Kasumi-1 (cell line): ENCODE measurements around the gene PUM2.
A peak's percentile ranks its signal among the peaks of the same experiment; 100 is the strongest.
"Not testable (repeated sequence)": the region's sequence is repeated elsewhere in the genome, so short reads cannot be mapped to it uniquely, and the experiment has no call there.

ENCODE experiments used
- DNase-seq, 2 experiments: peaks; one replicate each; lab custom pipeline; 2025; lab: John Stamatoyannopoulos, UW

PUM2 gene

DNA sequence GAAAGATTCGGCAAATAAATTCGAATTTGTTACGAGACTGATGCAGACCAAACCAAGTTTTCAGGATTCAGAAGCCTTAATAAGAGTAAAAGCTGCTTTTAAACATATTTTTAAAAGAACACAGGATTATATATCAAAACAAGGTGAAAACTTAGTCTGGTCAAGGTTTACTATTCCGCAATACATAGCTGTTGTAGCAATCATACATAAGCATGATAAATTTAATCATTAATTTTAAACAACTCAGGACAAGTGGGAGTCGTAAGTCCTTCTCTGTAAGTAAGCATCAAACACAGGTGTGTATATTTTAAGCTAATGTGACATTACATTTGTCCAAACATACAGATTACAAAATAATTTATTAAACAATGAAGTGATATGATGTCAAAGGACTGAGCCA lies 57.7 kb downstream of the PUM2 start:
- no peak for DNase-seq

DNA sequence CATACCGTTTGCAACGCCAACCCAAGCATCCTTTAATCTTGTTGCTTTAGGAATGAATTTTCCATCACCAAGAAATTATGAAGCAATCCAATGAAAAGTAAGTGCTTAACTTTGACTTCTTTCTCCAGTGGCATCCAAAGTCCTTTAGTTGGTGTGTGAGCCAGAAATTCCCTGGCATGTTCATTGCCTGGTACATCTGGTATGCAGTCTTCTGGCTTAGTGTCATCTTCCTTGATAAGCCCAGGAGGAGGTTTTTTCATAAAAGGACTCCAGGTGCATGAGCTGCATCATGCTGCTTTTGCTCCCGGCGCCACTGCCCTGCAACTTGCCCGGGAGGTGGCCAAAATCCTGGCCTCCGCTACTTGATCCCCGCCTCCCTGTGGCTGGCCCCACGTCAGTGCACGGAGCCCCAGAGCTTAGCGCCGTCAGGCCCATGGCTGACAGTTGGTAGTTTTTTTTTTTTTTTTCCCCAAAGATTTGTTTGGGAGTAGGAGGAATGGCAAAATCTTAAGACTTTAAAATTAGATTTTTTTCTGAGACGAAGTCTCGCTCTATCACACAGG lies 58.7 kb downstream of the PUM2 start:
- no peak for DNase-seq

DNA sequence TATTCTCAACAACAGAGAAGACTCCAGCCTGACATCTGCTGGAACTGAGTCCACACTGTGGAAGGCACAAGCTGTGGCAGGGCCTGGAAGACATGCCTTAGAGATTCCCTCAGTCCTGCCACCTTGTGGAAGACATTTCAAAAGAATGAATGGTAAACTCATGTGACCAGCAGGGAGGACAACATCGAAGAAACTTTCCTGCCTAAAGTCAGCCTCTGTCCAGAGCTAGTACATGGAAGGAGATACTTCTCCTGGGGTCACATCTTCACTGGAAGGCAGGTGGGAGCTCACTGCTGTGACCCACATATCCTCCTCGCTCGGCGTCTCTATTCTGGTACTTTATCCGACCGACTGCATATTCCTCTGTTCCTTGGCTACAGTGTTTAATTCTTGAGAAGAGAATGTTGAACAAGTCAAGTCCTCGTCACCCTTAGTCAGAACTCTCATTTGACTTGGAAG lies 59.5 kb downstream of the PUM2 start:
- DNase-seq = peak; percentile 81 to 87

DNA sequence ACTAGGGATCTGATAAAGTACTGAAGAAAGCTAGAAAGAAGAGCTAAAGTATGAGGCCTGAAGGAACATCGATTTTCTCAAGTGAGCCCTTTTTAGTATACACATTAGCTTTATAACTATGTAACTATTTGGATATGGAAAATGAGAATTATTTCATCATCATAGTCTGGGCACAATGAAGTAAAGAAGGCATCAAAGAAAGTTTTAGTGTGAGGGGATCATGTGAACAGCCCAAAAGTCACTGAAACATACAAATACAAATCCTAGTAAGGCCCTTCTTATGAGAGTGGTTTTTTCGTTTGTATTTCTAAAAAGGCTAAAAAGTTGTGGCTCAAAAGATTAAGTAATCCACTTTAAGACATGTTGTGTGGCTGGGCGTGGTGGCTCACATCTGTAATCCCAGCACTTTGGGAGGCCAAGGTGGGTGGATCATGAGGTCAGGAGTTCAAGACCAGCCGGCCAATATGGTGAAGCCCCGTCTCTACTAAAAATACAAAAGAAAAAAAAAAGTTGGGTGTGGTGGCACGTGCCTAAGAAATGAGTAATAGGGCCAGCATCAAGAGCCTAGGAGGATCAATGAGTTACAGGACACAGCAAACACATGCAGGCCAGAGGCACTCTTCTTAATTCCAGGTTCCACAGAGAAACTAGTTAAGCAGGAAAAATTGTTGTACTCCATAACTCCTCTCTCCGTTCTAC lies 61.9 kb downstream of the PUM2 start:
- no peak for DNase-seq

DNA sequence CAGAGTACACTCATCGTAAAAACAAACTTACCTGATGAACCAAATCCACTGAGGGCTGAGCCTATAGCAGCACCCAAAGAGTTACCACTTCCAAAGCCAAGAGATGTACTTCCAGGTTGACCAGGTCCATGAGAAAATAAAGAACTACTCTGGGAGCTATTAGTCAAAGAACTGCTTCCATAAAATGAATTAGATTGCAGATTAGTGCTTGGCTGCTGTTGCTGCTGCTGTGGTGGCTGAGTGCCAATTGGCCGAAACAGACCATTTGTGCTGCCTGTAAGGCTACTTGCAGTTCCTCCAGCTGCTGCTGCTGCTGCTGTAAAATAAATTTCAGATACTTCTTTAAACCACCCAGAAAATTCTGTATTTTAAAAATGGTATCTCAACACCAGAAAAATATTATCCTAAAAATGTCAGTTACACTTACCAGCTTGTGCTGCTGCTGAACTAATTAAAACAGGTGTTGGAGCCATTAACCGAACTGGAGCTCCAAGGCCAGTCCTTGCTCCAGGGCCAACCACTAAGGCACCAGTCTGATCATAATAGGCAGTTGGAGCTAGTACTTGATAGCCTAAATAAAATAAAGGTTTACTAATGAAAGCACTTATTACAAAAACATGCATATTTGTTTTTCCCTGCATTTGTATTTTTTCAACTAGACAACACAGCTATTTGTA lies 67.6 kb downstream of the PUM2 start:
- DNase-seq = no peak

DNA sequence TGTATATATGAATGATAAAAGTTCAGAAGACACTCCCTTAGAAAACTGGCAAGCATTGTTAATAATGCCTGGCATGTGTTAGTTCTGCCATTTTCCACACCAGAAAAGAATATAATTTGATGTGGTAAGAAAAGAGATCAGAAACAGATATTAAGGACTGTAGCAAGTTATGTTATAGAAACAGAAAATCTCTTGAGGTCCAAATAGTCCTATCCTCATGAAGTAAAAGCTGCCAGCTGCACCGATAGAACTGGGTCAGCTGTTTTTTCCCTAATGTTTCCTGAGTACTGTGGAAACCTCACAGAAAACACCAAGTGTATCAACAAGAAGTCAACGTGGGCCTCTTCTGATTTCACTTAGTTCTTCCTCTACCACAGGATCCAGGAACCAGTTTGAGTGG lies 68.8 kb downstream of the PUM2 start:
- DNase-seq = no peak

DNA sequence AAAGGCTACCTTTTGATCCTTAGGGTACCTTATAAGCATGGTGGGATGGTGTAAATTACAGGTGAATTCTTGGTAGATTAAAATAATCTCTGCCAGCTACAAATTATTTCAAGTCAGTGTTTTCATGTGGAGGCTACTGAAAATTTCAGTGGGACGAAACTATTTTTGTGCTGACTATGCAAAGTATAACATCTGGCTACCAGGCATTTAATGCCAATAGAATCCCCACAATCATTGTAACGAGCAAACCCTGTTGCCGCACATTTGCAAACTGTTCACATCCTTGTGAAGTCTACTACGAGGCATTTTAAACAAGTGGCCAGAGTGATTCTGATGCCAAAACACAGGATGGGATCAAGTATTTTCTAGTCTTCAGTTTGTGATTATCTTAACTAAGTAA lies 77.6 kb downstream of the PUM2 start:
- DNase-seq = no peak

DNA sequence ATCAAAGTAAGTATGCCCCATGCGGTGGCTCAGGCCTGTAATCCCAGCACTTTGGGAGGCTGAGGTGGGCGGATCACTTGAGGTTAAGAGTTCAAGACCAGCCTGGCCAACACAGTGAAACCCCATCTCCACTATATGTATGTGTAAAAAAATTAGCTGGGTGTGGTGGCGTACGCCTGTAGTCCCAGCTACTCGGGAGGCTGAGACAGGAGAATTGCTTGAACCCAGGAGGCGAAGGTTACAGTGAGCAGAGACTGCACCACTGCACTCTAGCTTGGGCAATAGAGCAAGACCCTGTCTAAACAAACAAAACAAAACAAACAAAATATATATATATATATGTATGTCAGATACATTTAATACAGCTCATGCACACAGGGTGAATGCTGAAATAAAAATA lies 82.3 kb downstream of the PUM2 start:
- DNase-seq = not testable (repeated sequence)

DNA sequence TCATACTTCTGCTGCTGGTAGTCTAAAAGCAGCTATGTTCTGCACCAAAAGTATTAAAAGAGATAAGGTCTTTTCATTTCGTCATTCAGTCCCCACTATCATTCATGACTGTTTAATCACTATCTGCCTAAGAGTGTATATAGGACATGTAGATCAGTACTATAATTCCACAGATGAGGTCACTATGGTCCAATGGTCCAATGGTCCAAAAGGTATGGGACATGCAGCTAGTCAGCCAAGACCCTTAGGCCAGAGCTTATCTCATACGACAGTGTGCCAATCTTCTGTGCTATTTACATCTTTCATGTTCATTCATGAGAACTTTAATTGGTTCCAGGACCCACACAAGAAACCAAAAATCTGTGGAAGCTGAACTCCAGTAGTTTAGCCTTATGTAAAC lies 83.1 kb downstream of the PUM2 start:
- DNase-seq = no peak

DNA sequence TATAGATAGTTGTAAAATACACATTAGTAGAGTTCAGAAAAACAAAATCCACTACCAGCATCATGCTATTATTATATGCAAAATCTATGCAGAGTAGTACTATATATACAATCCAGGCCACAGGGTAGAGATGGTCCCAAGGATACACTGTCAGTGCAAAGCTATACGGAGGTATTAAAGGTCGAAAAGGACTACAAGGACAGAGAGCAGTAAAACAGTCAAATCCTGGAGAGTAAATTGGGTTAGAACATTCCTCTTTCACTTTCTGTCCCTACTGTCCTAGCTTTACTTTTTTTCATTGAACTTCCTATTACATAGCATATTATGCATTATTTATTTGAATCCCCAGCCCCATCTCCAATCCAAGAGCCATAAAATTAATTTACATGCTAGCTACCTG lies 86.0 kb downstream of the PUM2 start:
- no peak for DNase-seq

DNA sequence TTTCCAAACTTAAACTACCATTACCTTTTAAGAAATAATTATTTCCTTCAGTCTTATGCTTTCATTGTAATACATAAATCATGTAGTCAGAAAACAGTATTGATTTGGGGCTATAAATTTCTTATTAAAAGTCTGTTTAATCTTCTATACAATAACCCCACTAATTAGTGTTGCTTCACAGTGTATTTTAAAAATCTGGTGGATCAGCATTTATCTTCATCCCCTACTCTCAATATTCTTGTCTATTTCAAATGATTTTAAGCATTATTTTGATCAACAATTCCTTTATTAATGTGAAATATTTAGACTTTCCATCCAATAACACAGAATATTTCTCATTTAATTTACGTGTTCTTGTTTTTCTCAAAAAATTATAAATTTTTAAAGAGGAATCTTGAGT lies 93.2 kb downstream of the PUM2 start:
- no peak for DNase-seq

DNA sequence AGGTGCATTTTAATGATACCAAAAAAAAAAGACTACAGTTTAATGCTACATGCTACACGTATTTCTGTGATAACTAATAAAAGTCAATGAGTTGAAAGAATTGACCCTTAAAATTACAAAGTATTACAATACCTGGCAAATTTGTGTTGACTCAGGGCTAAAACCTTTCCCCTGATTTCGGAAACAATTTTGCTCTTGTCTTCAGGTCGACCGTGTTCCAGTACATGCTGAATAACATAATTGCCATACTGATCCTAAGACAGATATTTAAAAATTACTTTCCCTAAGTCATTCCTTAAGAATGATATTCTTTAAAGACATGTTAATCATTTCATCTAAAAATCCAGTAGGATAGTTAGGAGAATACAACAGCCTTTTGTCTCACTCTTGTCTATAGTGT lies 95.9 kb downstream of the PUM2 start:
- no peak for DNase-seq

DNA sequence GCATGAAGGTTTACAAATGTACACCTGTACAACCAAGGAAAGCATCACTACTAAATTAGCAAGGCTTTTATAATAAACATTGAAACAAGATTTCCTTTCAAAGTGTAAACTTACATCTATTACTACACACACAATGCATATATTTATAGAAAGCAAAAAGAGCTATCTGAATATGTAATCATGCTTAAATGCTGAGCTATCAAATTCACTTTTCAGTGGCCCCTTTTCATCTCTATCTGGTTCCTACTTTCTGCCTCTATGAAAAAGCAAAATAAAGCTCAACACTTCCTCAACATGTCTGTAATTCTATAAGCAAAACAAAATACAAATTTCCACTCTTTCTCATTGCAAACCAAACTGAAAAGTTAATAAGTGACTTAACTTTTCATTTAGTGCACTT lies 100.2 kb downstream of the PUM2 start:
- no peak for DNase-seq

DNA sequence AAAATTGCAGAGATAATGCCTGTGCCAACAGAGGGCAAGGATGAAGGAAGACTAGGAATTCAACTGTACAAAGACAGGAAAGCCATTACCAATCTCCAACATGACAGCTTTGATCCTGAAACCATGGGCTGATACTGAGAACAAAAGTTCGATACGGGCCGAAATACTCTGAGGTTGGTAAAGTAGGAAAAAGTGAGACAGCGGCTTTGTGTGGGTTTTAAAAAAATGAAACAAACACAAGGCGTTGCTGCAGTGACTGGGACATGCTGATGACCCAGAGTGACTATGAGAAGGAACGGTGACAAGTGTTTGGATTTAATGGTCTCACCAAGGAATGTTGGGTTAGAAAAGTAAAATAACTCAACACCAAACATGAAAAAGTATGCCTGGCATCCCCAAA lies 101.5 kb downstream of the PUM2 start:
- no peak for DNase-seq

DNA sequence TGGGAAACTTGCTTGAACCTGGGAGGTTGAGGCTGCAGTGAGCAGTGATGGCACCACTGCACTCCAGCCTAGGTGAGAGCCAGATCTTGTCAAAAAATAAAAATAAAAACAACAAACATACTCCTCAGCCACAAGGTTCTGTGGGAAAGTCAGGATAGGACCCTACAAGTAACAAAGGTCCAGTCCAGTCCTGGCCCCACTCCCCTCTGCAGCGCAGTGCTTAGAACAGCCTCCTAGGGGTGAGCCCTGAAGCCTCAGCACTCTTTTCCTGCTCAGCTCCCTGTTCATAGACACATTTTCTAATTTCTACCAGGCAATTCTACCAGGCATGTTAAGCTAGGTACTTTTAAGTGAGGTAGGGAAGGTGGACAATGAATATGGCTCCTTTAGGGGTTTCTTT lies 103.6 kb downstream of the PUM2 start:
- no peak for DNase-seq

DNA sequence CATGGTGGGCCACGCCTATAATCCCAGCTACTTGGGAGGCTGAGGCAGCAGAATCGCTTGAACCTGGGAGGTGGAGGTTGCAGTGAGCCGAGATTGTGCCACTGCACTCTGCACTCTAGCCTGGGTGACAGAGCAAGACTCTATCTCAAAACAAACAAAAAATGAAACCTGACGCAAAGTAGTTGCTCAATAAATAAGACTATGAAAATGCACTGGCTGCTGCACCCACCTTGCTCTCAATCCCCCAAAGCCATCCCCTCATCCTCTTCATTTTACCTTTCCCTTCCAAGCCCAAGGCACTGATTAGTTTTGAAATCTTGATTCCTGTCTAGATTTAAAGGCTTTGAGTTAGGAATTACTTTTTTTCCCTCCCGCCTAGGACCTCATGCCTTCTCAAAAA lies 107.0 kb downstream of the PUM2 start:
- not testable (repeated sequence) for DNase-seq

DNA sequence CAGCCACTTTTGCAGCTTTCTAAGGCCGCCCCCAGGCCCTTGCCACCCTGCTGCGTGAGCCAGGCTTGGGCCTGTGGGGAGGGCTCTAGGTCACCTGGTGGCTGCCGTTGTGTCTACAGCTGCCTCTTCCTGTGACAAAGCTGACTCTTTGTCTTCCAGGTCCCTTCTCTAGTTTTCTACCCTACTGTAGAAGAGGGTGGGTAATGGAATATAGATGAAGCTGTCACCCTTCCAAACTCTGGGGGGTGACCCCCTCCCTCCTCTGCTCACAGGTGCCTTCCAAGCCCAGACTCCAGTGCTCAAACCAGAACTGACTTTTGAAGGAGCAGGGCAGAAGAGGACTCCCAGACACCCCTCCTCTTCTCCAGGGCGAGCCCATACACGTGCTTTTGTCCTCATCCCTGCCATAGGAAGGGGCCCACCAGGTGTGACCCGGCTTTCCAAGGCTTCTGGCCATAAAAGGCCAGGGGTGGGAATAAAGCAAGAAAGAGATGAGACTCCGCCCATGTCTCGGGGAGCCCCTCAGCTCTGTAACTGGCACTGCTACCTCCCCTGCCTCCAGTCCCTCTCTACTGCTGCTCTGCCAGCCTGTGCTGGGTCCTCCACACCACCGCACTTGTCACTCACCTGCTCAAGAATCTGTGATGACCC lies 107.8 kb downstream of the PUM2 start:
- no peak for DNase-seq

DNA sequence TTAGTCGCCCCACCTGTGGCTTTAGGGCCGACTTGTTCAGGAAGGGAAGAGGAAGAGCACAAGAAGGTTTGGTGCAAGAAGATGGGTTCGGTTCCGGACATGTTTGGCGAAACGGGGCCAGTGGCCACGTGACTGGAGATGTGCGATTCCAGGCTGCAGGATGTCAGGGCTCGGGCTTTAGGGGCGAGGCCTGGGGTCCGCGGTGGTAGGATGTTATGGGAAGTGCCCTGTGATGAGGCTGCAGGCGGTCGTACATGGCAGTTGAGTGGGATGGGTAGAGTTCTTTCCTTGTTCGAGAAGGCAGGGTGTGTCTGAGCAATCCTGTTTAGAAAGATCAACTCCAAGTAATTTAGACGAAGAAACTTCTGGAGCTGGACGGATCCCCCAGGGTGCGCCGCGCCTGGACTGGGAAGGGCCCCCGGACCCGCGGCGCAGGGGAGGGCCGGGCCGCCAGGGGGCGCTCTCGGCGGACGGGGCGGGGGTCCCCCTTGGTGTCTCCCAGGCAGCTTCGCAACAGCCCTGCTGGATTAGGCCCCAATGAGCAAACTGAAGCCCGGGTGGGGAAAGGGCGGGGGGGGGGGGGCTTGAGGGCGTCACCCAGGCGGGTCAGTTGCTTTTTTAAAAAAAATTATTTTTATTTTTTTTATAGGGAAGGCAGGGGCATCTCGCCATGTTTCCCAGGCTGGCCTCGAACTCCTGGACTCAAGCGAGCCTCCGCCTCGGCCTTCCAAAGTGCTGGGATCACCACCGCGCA lies 108.5 kb downstream of the PUM2 start:
- DNase-seq = no peak

DNA sequence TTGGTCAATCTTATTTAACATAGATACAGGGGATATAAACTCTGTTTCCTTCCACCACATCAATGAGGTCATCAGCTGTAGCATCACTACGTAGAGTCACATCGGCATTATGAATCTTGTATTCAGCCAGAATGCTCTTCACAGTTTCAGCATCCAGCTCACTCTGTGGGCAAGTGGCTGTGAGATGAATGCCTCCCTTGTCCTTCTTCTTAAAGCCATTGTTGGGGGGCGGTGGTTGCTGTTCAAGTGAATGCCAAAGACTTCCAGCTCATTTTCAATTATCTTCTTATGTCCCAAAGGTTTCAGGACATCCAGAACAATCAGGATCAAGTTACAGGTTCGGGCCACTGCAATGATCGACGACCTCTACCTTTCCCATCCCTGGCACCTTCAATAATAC lies 110.4 kb downstream of the PUM2 start:
- not testable (repeated sequence) for DNase-seq

DNA sequence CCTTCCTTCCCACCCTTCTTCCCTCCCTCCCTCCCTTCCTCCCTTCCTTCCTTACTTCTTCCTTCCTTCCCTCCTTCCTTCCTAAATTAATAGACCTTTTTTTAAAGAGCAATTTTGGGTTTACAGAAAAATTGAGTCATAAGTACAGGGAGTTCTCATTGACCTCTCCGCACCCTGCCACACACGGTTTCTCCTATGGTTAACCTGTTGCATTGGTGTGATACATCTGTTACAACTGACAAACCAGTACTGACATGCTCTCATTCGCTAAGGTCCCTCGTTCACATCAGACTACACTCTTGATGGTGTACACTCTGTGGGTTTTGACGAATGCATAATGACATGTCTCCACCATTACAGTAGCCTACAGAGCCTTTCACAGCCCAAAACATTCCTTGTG lies 114.1 kb downstream of the PUM2 start:
- DNase-seq = no peak

DNA sequence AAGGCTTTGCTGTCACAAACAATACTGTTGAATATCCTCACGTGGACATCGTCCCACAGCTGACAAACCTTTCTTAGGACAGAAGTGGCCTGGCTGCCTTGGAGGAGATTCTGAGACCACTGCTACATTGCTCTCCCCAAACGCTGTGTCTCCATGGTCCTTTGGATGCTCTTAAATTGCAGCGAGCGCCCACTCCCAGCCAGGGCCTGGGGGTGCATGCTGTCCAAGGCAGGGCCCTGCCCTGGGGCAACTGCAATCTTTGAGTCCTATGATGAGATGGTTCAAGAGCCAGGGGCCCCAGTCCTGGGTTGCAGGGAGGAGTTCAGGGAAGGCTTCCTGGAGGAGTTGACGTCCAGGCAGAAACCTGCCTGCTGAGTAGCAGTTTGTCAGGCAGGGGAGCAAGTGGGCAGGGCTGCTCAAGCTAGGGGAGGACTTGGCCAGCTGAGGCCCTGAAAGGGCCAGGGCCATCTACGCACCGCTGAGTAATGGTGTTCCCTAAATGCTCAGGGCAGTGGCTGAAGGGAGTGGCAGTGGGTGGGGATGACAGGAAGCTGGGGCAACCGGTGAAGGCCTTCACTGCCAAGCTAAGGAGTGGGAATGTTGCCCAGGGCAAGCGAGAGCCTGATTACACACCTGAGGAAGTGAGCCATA lies 114.9 kb downstream of the PUM2 start:
- DNase-seq = no peak

DNA sequence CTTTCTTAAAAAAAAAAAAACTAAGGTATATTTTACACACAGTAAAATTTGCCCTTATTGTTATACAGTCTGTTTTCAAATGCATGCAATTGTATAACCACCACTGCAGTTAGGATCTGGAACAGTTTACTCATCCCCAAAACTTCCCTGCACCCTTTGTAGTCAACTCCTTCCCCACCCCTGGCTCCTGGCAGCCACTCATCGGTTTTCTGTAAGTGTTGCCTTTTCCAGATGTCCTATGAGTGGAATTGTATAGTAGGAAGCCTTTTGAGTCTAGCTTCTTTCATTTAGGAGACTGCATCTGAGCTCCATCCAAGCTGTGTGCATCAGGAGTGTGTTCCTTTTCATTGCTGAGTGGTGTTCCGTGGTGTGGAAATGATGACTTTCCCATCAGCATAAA lies 116.0 kb downstream of the PUM2 start:
- DNase-seq = not testable (repeated sequence)
